HepG2 (cell line): ENCODE data around the gene DNMT3B. TPM values are rescaled to one million over a fixed set of nuclear protein-coding genes. Genes with fewer than 3 reads are reported as not detected.
A peak's percentile ranks its signal among the peaks of the same experiment; 100 is the strongest.

Source experiments
- ATAC-seq: fragments of 200-7000 bp; cut with Tn5 transposase; 3 replicates; pipeline ENCODE4 v1.9.1; 2020; ENCODE audit warnings: mild to moderate bottlenecking, moderate library complexity
- BruUV-seq: library from RNA; stranded (reverse); fragments of 400-500 nt; replicated peaks from 2 replicates; lab custom pipeline; 2021; lab: Mats Ljungman, UMichigan
- CTCF ChIA-PET: fragments of 300-600 bp; formaldehyde crosslinking; extraction: SDS; loops from one replicate; lab custom pipeline; 2021; ENCODE audit warnings: low total read pairs, inconsistent platforms, low intra/inter-chr PET ratio; lab: Yijun Ruan, JAX
- POLR2A ChIA-PET: fragments of 350-600 bp; sonication (Branson Sonifier 250); formaldehyde crosslinking; loops from one replicate; lab custom pipeline; 2020; ENCODE audit warnings: antibody characterized with exemption, inconsistent platforms; lab: Yijun Ruan, JAX
- DNase-seq: peaks from one replicate; pipeline ENCODE4 v3.0.0-alpha.2; 2015; ENCODE audit warnings: low spot score
- FAIRE-seq: peaks from 3 replicates; lab custom pipeline; 2011; peaks lifted over from hg19 to GRCh38; lab: Jason Lieb, UNC
- H2AFZ ChIP-seq: one replicate; pipeline ENCODE4 v1.6.1; 2011; ENCODE audit warnings: low read length, inconsistent platforms
- H3K27ac ChIP-seq: fragments of 300-600 bp; 3 replicates; pipeline ENCODE4 v1.8.0; 2011; ENCODE audit warnings: mixed run types, mild to moderate bottlenecking, mixed read lengths, low read length, inconsistent platforms; ENCODE audit not compliant: insufficient read depth; ENCODE audit errors: extremely low read length
- H3K27me3 ChIP-seq, 2 experiments: fragments of 200-600 bp in 1 of 2; 2 replicates in 1 of 2; 3 replicates in 1 of 2; pipeline versions ENCODE4 v1.6.0 to v1.8.0; 2011; ENCODE audit warnings: low read length in 2 of 2, mild to moderate bottlenecking in 2 of 2, moderate library complexity in 2 of 2, inconsistent platforms in 1 of 2; ENCODE audit not compliant: insufficient read depth in 2 of 2, control insufficient read depth in 1 of 2
- H3K36me3 ChIP-seq, 2 experiments: fragments of 200-600 bp in 1 of 2; replicated peaks in 1 of 2; 2 replicates in 1 of 2; 3 replicates in 1 of 2; pipeline versions ENCODE4 v1.5.1 to v1.8.0; 2011; ENCODE audit warnings: low read length in 2 of 2, inconsistent platforms in 1 of 2; ENCODE audit not compliant: insufficient read depth in 2 of 2, control insufficient read depth in 1 of 2
- H3K4me1 ChIP-seq: 2 replicates; pipeline ENCODE4 v1.5.1; 2012; ENCODE audit warnings: low read length, inconsistent platforms; ENCODE audit not compliant: insufficient read depth
- H3K4me2 ChIP-seq: 2 replicates; pipeline ENCODE4 v1.6.0; 2011; ENCODE audit warnings: low read depth, low read length, inconsistent platforms
- H3K4me3 ChIP-seq, 3 experiments: fragments of 200-600 bp in 1 of 3; sonication (generic), shearing (Covaris generic) in 1 of 3; replicated peaks in 1 of 3; 2 replicates each; pipeline ENCODE4 v1.5.1; 2011 to 2016; ENCODE audit warnings: low read length in 3 of 3, inconsistent platforms in 2 of 3, low read depth in 2 of 3, mild to moderate bottlenecking in 2 of 3, control low read depth in 1 of 3, mixed read lengths in 1 of 3; ENCODE audit not compliant: insufficient read depth in 1 of 3
- H3K79me2 ChIP-seq: one replicate; pipeline ENCODE4 v1.6.1; 2011; ENCODE audit warnings: low read length, inconsistent platforms; ENCODE audit not compliant: insufficient read depth
- H3K9ac ChIP-seq: 2 replicates; pipeline ENCODE4 v1.6.0; 2011; ENCODE audit warnings: mild to moderate bottlenecking, low read depth, low read length, inconsistent platforms; ENCODE audit not compliant: insufficient read depth
- H3K9me3 ChIP-seq: 2 replicates; pipeline ENCODE4 v1.5.1; 2012; ENCODE audit warnings: mild to moderate bottlenecking, low read length
- H4K20me1 ChIP-seq: 2 replicates; pipeline ENCODE4 v1.6.0; 2011; ENCODE audit warnings: inconsistent platforms, mild to moderate bottlenecking, low read length, moderate library complexity; ENCODE audit not compliant: insufficient read depth
- CHCHD3 ChIP-seq: sonication (generic); formaldehyde crosslinking; IDR thresholded peaks from 2 replicates; pipeline ENCODE4 v1.8.0; 2022; ENCODE audit warnings: mild to moderate bottlenecking, missing genetic modification reagents, moderate library complexity
- EP300 ChIP-seq, 3 experiments: sonication (generic) in 1 of 3; formaldehyde crosslinking in 1 of 3; IDR thresholded peaks; 2 replicates each; pipeline versions ENCODE4 v1.5.1 to v1.6.1; 2011 to 2020; ENCODE audit warnings: low read depth in 2 of 3, low read length in 2 of 3, borderline replicate concordance in 1 of 3, improper control_type of control experiment in 1 of 3, mild to moderate bottlenecking in 1 of 3, missing genetic modification reagents in 1 of 3, moderate library complexity in 1 of 3
- FOXA1 ChIP-seq, 2 experiments: fragments of 450-650 bp in 1 of 2; sonication (generic) in 1 of 2; formaldehyde crosslinking in 1 of 2; IDR thresholded peaks; 2 replicates each; pipeline versions ENCODE4 v1.4.0 to v1.6.1; 2016 to 2020; ENCODE audit warnings: missing genetic modification reagents in 1 of 2
- FOXA3 ChIP-seq: IDR thresholded peaks from 2 replicates; pipeline ENCODE4 v1.6.1; 2016; ENCODE audit warnings: missing genetic modification reagents, missing compliant biosample characterization
- FOXP1 ChIP-seq, 2 experiments: fragments of 450-650 bp in 1 of 2; IDR thresholded peaks; 2 replicates each; pipeline ENCODE4 v1.6.1; 2017 to 2018; ENCODE audit warnings: antibody characterized with exemption in 1 of 2
- FOXP4 ChIP-seq: sonication (generic); formaldehyde crosslinking; IDR thresholded peaks from 2 replicates; pipeline ENCODE4 v1.4.0; 2020; ENCODE audit warnings: missing genetic modification reagents
- HBP1 ChIP-seq: IDR thresholded peaks from 2 replicates; pipeline ENCODE4 v1.6.1; 2016; ENCODE audit warnings: low read depth, control low read depth
- HMGA1 ChIP-seq: sonication (generic); formaldehyde crosslinking; conservative IDR thresholded peaks from 2 replicates; pipeline ENCODE4 v1.4.0; 2020; ENCODE audit warnings: missing genetic modification reagents
- MZF1 ChIP-seq: sonication (generic); formaldehyde crosslinking; IDR thresholded peaks from 2 replicates; pipeline ENCODE4 v1.8.1; 2023; ENCODE audit warnings: mild to moderate bottlenecking, missing genetic modification reagents, borderline replicate concordance
- PAF1 ChIP-seq: IDR thresholded peaks from 2 replicates; pipeline ENCODE4 v1.6.1; 2016; ENCODE audit warnings: missing genetic modification reagents, missing compliant biosample characterization
- SIX4 ChIP-seq: sonication (generic); formaldehyde crosslinking; IDR thresholded peaks from 2 replicates; pipeline ENCODE4 v1.4.0; 2020; ENCODE audit warnings: missing genetic modification reagents
- SOX13 ChIP-seq, 3 experiments: fragments of 450-650 bp in 1 of 3; sonication (generic) in 1 of 3; formaldehyde crosslinking in 1 of 3; IDR thresholded peaks in 2 of 3; conservative IDR thresholded peaks in 1 of 3; 2 replicates each; pipeline versions ENCODE4 v1.5.0 to v1.6.1; 2016 to 2020; ENCODE audit warnings: antibody characterized with exemption in 1 of 3, mild to moderate bottlenecking in 1 of 3, missing compliant biosample characterization in 1 of 3, missing genetic modification reagents in 1 of 3, moderate library complexity in 1 of 3
- SOX5 ChIP-seq: IDR thresholded peaks from 2 replicates; pipeline ENCODE4 v1.6.1; 2016; ENCODE audit warnings: borderline replicate concordance
- SOX6 ChIP-seq, 2 experiments: fragments of 450-650 bp in 1 of 2; sonication (generic) in 1 of 2; formaldehyde crosslinking in 1 of 2; IDR thresholded peaks; 2 replicates each; pipeline versions ENCODE4 v1.4.0 to v1.6.1; 2017 to 2020; ENCODE audit warnings: antibody characterized with exemption in 1 of 2, mild to moderate bottlenecking in 1 of 2, missing genetic modification reagents in 1 of 2
- ZFX ChIP-seq: sonication (generic); formaldehyde crosslinking; IDR thresholded peaks from 2 replicates; pipeline ENCODE4 v1.4.0; 2020; ENCODE audit warnings: mild to moderate bottlenecking, low read depth, missing genetic modification reagents, moderate library complexity
- ZNF292 ChIP-seq: sonication (generic); formaldehyde crosslinking; IDR thresholded peaks from 2 replicates; pipeline ENCODE4 v1.8.1; 2022; ENCODE audit warnings: mild to moderate bottlenecking, low read depth, missing genetic modification reagents, borderline replicate concordance
- ZNF34 ChIP-seq: sonication (generic); formaldehyde crosslinking; IDR thresholded peaks from 2 replicates; pipeline ENCODE4 v1.4.0; 2020; ENCODE audit warnings: mild to moderate bottlenecking, missing genetic modification reagents, borderline replicate concordance
- ZNF629 ChIP-seq: sonication (generic); formaldehyde crosslinking; conservative IDR thresholded peaks from 2 replicates; pipeline ENCODE4 v1.5.0; 2020; ENCODE audit warnings: missing genetic modification reagents
- WGBS: methylation state at CpG from one replicate; pipeline ENCODE4 v1.1.6; 2017; ENCODE audit warnings: low lambda C conversion rate; 5-methylcytosine and 5-hydroxymethylcytosine counted together
- in situ Hi-C: cut with HindIII; loops from 2 replicates; pipeline ENCODE4 v1.10.0; 2017; ENCODE audit warnings: low pct_unique_long_range_greater_than_20kb; ENCODE audit not compliant: extremely low pct_ligation_motif_present
- intact Hi-C: fragments of 100-400 bp; cut with micrococcal nuclease; formaldehyde crosslinking; loops from one replicate; pipeline ENCODE4 v1.10.0; 2022; ENCODE audit not compliant: unreplicated experiment
- polyA plus RNA-seq, 8 experiments: library from polyadenylated mRNA; depleted of rRNA in 3 of 8; stranded (reverse) in 7 of 8; unstranded in 1 of 8; fragments of >200 nt; fragmentation: Illumina TruSeq in 4 of 8; extraction: Trizol in 4 of 8; gene quantifications; 2 replicates each; pipeline versions ENCODE4 v1.2.1 to v1.2.3, GENCODE V29; 2011 to 2016; ENCODE audit warnings: low read depth in 4 of 8, missing spikeins in 1 of 8, mixed read lengths in 1 of 8; ENCODE audit not compliant: insufficient read depth in 1 of 8
- total RNA-seq, 5 experiments: library from RNA; depleted of rRNA; stranded (reverse); fragments of >200 nt; fragmentation: Illumina TruSeq; extraction: Trizol; gene quantifications; 2 replicates each; pipeline ENCODE4 v1.2.3, GENCODE V29; 2016; ENCODE audit warnings: low read depth in 1 of 5
- TF ChIP-seq, protein P1 (sequence below): sonication (generic); formaldehyde crosslinking; IDR thresholded peaks from 2 replicates; pipeline ENCODE4 v1.8.0; 2022; ENCODE audit warnings: missing genetic modification reagents, mild to moderate bottlenecking, inconsistent platforms, borderline replicate concordance

The DNMT3B gene
- total and polyA plus RNA-seq, 2 of the 13 experiments (the other 11 are each of a cell fraction or from before 2014, with no cell fraction given), result 3.8 to 13.9 TPM

- H3K4me2 ChIP-seq, result 0 out of 2 replicates have a peak overlapping the region, but pooled peaks have one; percentile 2
- DNase-seq (peak; percentile 84), ATAC-seq (peak; percentile 80), FAIRE-seq (peak; percentile 82)
- 43% methylated on average over 3 of the region's 3 CpGs for WGBS
- BruUV-seq, result no TSS peak
- in situ Hi-C loops, result loop anchor here (25.0 kb wide), 1 partner anchor 260 kb away; no protein-coding TSS in a partner anchor
- H3K79me2 ChIP-seq, result no peaks in the 10 kb centered on the region
- no peaks in the 10 kb centered on the region for H3K9me3 ChIP-seq
- no peak overlapping the region for H3K9ac ChIP-seq
- no peak overlapping the region for H3K4me3 ChIP-seq
- H3K27ac ChIP-seq, result peak overlapping the region; percentile 1
- intact Hi-C loops, result loop anchor here (10.0 kb wide), 1 partner anchor 247 kb away; no protein-coding TSS in a partner anchor
- ChIA-PET CTCF (no interaction called here), POLR2A (no interaction called here)
- H3K27me3 ChIP-seq, result no peaks in the 10 kb centered on the region
- H4K20me1 ChIP-seq, result no peaks in the 10 kb centered on the region
- H3K4me1 ChIP-seq, result peaks cover 46% of the 10 kb centered on the region
- H3K36me3 ChIP-seq, result no peaks in the 10 kb centered on the region
- no peak overlapping the region for H2AFZ ChIP-seq
- TF ChIP-seq, protein P1, sequence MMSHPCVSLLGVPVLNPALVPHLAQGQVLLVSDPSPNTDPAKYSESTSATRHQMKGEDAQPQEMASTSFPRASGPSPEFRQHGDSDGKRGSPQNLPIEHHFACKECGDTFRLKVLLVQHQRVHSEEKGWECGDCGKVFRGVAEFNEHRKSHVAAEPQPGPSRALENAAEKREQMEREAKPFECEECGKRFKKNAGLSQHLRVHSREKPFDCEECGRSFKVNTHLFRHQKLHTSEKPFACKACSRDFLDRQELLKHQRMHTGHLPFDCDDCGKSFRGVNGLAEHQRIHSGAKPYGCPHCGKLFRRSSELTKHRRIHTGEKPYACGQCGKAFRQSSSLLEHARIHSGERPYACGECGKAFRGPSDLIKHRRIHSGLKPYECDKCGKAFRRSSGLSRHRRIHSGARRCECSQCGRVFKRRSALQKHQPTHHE, result no peak
- TF ChIP-seq FOXA1 (IDR thresholded peaks at IDR 0.05), result no peak
- TF ChIP-seq FOXA1 (CRISPR knock-in tag; IDR thresholded peaks at IDR 0.05), result 0 out of 2 replicates have a peak, but pooled peaks have one; percentile 25
- TF ChIP-seq PAF1 (CRISPR knock-in tag), result no peak
- TF ChIP-seq ZNF292 (CRISPR knock-in tag), result peak; percentile 49; the same call in 1 of the 2 replicates
- no peak for TF ChIP-seq ZNF34 (CRISPR knock-in tag)
- no peak for TF ChIP-seq FOXP1 (IDR thresholded peaks at IDR 0.05)
- peak; percentile 37; the same call in 1 of the 2 replicates for TF ChIP-seq FOXP1 (CRISPR knock-in tag; IDR thresholded peaks at IDR 0.05)
- TF ChIP-seq FOXP4 (CRISPR knock-in tag), result peak; percentile 36; the same call in 1 of the 2 replicates
- TF ChIP-seq ZFX (CRISPR knock-in tag), result peak; percentile 43; the same call in 1 of the 2 replicates
- no peak for TF ChIP-seq SIX4 (CRISPR knock-in tag)
- TF ChIP-seq CHCHD3 (CRISPR knock-in tag), result no peak
- TF ChIP-seq SOX6 (IDR thresholded peaks at IDR 0.05), result no peak
- peak; percentile 85 for TF ChIP-seq SOX6 (CRISPR knock-in tag; IDR thresholded peaks at IDR 0.05)
- TF ChIP-seq ZNF629, result peak; percentile 28; the same call in 1 of the 2 replicates
- peak; percentile 40; the same call in 1 of the 2 replicates for TF ChIP-seq SOX13 (IDR thresholded peaks at IDR 0.05)
- TF ChIP-seq SOX13 (CRISPR knock-in tag; conservative IDR thresholded peaks at IDR 0.05 in 1 of 2, IDR thresholded peaks at IDR 0.05 in 1 of 2), result peak in 1 of 2 experiments; percentile 84; a peak in 2 of 4 replicates
- no peak for TF ChIP-seq MZF1 (CRISPR knock-in tag)
- peak; percentile 30; the same call in 1 of the 2 replicates for TF ChIP-seq FOXA3 (CRISPR knock-in tag)
- peak; percentile 92 for TF ChIP-seq SOX5 (CRISPR knock-in tag)
- no peak for TF ChIP-seq HBP1 (CRISPR knock-in tag)
- peak in 1 of 2 experiments; percentile 37; a peak in 1 of 4 replicates for TF ChIP-seq EP300 (IDR thresholded peaks at IDR 0.05; ENCODE audit: low read depth in 2 of 2, low read length in 2 of 2)
- TF ChIP-seq EP300 (CRISPR knock-in tag; IDR thresholded peaks at IDR 0.05; ENCODE audit: borderline replicate concordance), result no peak
- no peak for TF ChIP-seq HMGA1 (CRISPR knock-in tag)
These were observed 9.9 kb downstream of the DNMT3B start for GRCh38 chr20:32772046-32772445.
